ENCODE data around the gene MSANTD1. TPM values are rescaled to one million over a fixed set of nuclear protein-coding genes. Genes with fewer than 3 reads are reported as not detected.

Gene MSANTD1
- total and polyA plus RNA-seq, 2 donors (not counting 3 experiments of a cell fraction or from before 2014, with no cell fraction given): 0.14 to 1.2 TPM

DNA sequence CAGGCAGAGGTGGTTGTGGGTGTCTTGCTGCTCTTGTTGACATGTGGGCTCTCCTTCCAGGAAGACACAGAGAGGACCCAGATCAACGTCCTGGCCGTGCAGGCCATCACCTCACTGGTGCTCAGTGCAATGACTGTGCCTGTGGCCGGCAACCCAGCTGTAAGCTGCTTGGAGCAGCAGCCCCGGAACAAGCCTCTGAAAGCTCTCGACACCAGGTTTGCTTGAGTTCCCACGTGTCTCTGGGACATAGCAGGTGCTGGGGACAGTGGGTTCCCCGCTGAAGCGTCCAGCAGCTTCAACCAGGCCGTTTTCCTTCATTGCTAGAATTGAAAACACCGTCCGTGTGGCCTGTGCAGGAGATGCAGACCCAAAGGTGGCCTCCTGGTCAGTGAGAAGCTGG lies 25.6 kb upstream of the MSANTD1 start:
- H3K79me2 ChIP-seq (ENCODE audit: control insufficient read depth, insufficient read depth, low read length): no peaks in the 10 kb centered on the region
- ChIA-PET POLR2A (no interaction called here), CTCF (no interaction called here)
- no peaks in the 10 kb centered on the region for H4K20me1 ChIP-seq (replicated peaks; ENCODE audit: control insufficient read depth, extremely low read depth, insufficient read depth, low read length)
- no peak for FAIRE-seq
- no peak overlapping the region for H3K4me3 ChIP-seq (replicated peaks in 1 of 3; ENCODE audit: insufficient read depth in 1 of 3, low read depth in 1 of 3, low read length in 3 of 3)
- H3K36me3 ChIP-seq (ENCODE audit: control insufficient read depth in 2 of 2, extremely low read depth in 1 of 2, insufficient read depth in 2 of 2, low read length in 2 of 2): peaks cover 6 to 48% of the 10 kb centered on the region in 2 experiments
- TF ChIP-seq MYC (IDR thresholded peaks at IDR 0.05; ENCODE audit: low read depth, low read length): no peak
- TF ChIP-seq POLR2A (IDR thresholded peaks at IDR 0.05; ENCODE audit: low read depth, low read length): no peak
- TF ChIP-seq, protein P1, sequence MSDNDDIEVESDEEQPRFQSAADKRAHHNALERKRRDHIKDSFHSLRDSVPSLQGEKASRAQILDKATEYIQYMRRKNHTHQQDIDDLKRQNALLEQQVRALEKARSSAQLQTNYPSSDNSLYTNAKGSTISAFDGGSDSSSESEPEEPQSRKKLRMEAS (IDR thresholded peaks at IDR 0.05; ENCODE audit: insufficient read depth, insufficient read length): no peak
- TF ChIP-seq JUN (IDR thresholded peaks at IDR 0.05; ENCODE audit: borderline replicate concordance, insufficient read depth, insufficient read length, low read depth): no peak
- TF ChIP-seq FOS (IDR thresholded peaks at IDR 0.05; ENCODE audit: borderline replicate concordance, insufficient read depth, low read length): no peak
- no peak overlapping the region for H3K27ac ChIP-seq (ENCODE audit: insufficient read depth, low read depth, low read length)
- no peaks in the 10 kb centered on the region for H3K27me3 ChIP-seq (ENCODE audit: control insufficient read depth in 2 of 2, insufficient read depth in 2 of 2, low read length in 2 of 2)
- intact Hi-C loops (cut with micrococcal nuclease): no loop called here
- H3K9ac ChIP-seq (replicated peaks; ENCODE audit: extremely low read depth, insufficient read depth, low read length): no peak overlapping the region
- H3K9me3 ChIP-seq (replicated peaks; ENCODE audit: control insufficient read depth, insufficient read depth, low read length): no peaks in the 10 kb centered on the region
- dilution Hi-C loops (cut with MboI; ENCODE audit: extremely low pct_ligation_motif_present, low sequenced_read_pairs): no loop called here
- H3K9me1 ChIP-seq (replicated peaks; ENCODE audit: control insufficient read depth, extremely low read depth, insufficient read depth, low read length): no peaks in the 10 kb centered on the region
- no TSS peak for BruUV-seq (replicated peaks)
- H3K4me2 ChIP-seq (ENCODE audit: insufficient read depth, low read length): no peak overlapping the region
- H2AFZ ChIP-seq (ENCODE audit: low read depth, low read length): no peak overlapping the region
- no peaks in the 10 kb centered on the region for H3K4me1 ChIP-seq (ENCODE audit: control insufficient read depth, extremely low read depth, insufficient read depth, low read length)
- no peak for DNase-seq (ENCODE audit: low read depth, low spot score)

DNA sequence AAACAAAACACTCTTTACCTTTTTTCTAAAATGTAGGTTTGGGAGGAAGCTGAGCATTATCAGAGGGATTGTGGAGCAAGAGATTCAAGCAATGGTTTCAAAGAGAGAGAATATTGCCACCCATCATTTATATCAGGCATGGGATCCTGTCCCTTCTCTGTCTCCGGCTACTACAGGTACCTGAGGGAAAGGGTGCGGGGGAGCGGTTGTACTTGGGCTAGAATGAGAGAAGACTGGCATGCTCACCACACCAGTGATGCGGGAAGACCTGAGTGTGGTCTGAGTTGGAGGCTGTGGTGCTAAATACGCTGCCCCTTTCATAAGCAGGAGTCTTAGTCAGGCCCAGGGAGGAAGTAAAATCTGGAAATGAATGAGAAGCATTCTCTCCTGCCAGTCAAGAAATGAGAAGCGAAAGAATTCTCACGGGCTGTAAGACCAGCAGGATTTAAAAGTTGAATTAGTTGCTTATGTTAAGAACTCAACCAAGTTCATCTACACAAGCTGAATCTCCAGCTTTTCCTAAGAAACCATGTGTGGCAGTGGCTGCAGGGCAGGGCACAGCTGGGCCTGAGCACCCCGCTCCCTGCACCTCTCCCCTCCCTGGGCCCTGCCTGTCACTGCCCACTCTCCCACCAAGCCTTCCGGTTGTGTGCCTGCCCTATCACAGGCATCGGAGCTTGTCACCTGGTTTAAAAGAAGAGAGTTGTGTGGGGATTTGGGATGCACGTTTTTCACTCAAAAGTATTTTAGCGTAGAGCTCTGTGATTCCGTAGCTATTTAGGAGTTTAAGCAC lies 24.8 kb upstream of the MSANTD1 start:
- BruUV-seq (replicated peaks): no TSS peak
- DNase-seq (ENCODE audit: low read depth, low spot score) (no peak), FAIRE-seq (no peak)
- Histone ChIP-seq H3K4me2 (ENCODE audit: insufficient read depth, low read length) (no peak overlapping the region), H3K4me1 (ENCODE audit: control insufficient read depth, extremely low read depth, insufficient read depth, low read length) (no peaks in the 10 kb centered on the region), H3K9me3 (replicated peaks; ENCODE audit: control insufficient read depth, insufficient read depth, low read length) (no peaks in the 10 kb centered on the region), H3K27me3 (ENCODE audit: control insufficient read depth in 2 of 2, insufficient read depth in 2 of 2, low read length in 2 of 2) (no peaks in the 10 kb centered on the region), H3K9me1 (replicated peaks; ENCODE audit: control insufficient read depth, extremely low read depth, insufficient read depth, low read length) (no peaks in the 10 kb centered on the region), H3K4me3 (replicated peaks in 1 of 3; ENCODE audit: insufficient read depth in 1 of 3, low read depth in 1 of 3, low read length in 3 of 3) (no peak overlapping the region), H4K20me1 (replicated peaks; ENCODE audit: control insufficient read depth, extremely low read depth, insufficient read depth, low read length) (no peaks in the 10 kb centered on the region), H3K27ac (ENCODE audit: insufficient read depth, low read depth, low read length) (no peak overlapping the region), H3K36me3 (ENCODE audit: control insufficient read depth in 2 of 2, extremely low read depth in 1 of 2, insufficient read depth in 2 of 2, low read length in 2 of 2) (peaks cover 6 to 50% of the 10 kb centered on the region in 2 experiments), H3K9ac (replicated peaks; ENCODE audit: extremely low read depth, insufficient read depth, low read length) (no peak overlapping the region), H3K79me2 (ENCODE audit: control insufficient read depth, insufficient read depth, low read length) (no peaks in the 10 kb centered on the region), H2AFZ (ENCODE audit: low read depth, low read length) (no peak overlapping the region)
- intact Hi-C loops (cut with micrococcal nuclease): no loop called here
- TF ChIP-seq POLR2AphosphoS5 (IDR thresholded peaks at IDR 0.05; ENCODE audit: insufficient read depth, low read depth, low read length) (no peak), JUN (IDR thresholded peaks at IDR 0.05; ENCODE audit: borderline replicate concordance, insufficient read depth, insufficient read length, low read depth) (no peak), POLR2A (IDR thresholded peaks at IDR 0.05; ENCODE audit: low read depth, low read length) (no peak), FOS (IDR thresholded peaks at IDR 0.05; ENCODE audit: borderline replicate concordance, insufficient read depth, low read length) (no peak), GATA2 (IDR thresholded peaks at IDR 0.05; ENCODE audit: insufficient read depth, insufficient read length, low read depth, low read length) (no peak), MYC (IDR thresholded peaks at IDR 0.05; ENCODE audit: low read depth, low read length) (no peak), EZH2 (IDR thresholded peaks at IDR 0.05; ENCODE audit: borderline replicate concordance, low read depth, low read length, severe bottlenecking) (no peak)
- TF ChIP-seq, protein P1 (IDR thresholded peaks at IDR 0.05; ENCODE audit: insufficient read depth, insufficient read length): no peak
- TF ChIP-seq, protein P2, sequence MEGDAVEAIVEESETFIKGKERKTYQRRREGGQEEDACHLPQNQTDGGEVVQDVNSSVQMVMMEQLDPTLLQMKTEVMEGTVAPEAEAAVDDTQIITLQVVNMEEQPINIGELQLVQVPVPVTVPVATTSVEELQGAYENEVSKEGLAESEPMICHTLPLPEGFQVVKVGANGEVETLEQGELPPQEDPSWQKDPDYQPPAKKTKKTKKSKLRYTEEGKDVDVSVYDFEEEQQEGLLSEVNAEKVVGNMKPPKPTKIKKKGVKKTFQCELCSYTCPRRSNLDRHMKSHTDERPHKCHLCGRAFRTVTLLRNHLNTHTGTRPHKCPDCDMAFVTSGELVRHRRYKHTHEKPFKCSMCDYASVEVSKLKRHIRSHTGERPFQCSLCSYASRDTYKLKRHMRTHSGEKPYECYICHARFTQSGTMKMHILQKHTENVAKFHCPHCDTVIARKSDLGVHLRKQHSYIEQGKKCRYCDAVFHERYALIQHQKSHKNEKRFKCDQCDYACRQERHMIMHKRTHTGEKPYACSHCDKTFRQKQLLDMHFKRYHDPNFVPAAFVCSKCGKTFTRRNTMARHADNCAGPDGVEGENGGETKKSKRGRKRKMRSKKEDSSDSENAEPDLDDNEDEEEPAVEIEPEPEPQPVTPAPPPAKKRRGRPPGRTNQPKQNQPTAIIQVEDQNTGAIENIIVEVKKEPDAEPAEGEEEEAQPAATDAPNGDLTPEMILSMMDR (IDR thresholded peaks at IDR 0.05; ENCODE audit: extremely low read depth in 1 of 2, insufficient read depth in 1 of 2, low read depth in 1 of 2, low read length in 2 of 2): no peak
- dilution Hi-C loops (cut with MboI; ENCODE audit: extremely low pct_ligation_motif_present, low sequenced_read_pairs): no loop called here
- POLR2A ChIA-PET: no interaction called here
- CTCF ChIA-PET: interaction anchor here (1.2 to 1.6 kb wide), 2 partner anchors 218 to 257 kb away, joined by 3 to 4 read pairs; partner anchors contain the start of gene HGFAC
